ENCODE data around the gene FABP1.

The FABP1 gene

GRCh38 chr2:88081924-88082608 is 45.8 kb downstream of the FABP1 start:
- no peak for DNase-seq (ENCODE audit: low read depth in 2 of 2)

- DNase-seq (ENCODE audit: low read depth in 2 of 2), result no peak
These were observed 47.3 kb downstream of the FABP1 start for GRCh38 chr2:88080545-88080944.

GRCh38 chr2:88078643-88079172 is 49.2 kb downstream of the FABP1 start:
- no peak for DNase-seq (ENCODE audit: low read depth in 2 of 2)

GRCh38 chr2:88077080-88077479 is 50.8 kb downstream of the FABP1 start:
- DNase-seq (ENCODE audit: low read depth in 2 of 2), result no peak

- no peak for DNase-seq (ENCODE audit: low read depth in 2 of 2)
These were observed 53.0 kb downstream of the FABP1 start for GRCh38 chr2:88074854-88075292.

- no peak for DNase-seq (ENCODE audit: low read depth in 2 of 2)
These were observed 53.7 kb downstream of the FABP1 start for GRCh38 chr2:88074150-88074549.
